ENCODE results near the gene RIGI. TPM values are rescaled to one million over a fixed set of nuclear protein-coding genes. Genes with fewer than 3 reads are reported as not detected.
"Not testable (repeated sequence)": the region's sequence is repeated elsewhere in the genome, so short reads cannot be mapped to it uniquely, and the experiment has no call there.

RIGI gene
- polyA plus RNA-seq, 4 donors: 3.5 to 12.2 (median 4.7) TPM

DNA sequence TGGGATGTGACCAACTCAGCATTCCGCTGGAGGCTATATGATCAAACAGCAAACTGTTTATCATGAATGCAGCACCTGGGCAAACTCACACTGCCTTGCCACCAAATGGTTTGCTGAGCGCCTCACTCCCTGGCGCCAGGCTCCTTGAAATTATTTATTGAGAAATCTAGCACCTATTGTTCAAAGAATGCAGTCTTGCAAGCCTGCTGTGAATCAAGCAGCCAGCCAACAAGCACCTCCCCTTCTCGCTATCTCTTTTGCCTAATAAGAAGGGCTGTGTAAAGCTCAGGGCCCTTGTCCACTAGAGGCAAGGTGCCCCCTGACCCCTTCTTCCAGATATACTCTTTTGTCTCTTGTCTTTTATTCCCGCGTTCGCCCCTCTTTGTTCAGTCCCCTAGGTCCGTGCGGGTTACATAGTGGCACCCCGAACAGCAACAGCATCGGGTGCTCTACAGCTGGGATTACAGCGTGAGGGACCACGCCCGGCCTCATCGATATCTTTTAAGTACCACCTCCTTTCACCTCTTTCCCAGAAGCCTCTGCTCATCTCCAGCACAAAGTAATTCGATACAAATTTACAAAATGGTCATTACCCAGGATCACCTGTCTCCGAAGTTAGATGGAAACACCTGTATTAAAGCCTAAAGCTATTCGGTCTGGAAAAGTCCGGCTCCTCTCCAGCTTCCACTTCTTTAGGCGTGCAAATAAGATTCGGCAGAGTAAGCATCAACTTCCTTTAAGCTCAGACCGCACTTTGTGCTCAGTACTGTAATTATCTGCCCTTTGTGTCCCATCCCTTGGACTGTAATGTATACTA is 896 bp downstream of the RIGI start:
- H3K4me3 ChIP-seq (ENCODE audit: low read depth in 1 of 3, low read length in 3 of 3): peak overlapping the region; percentile 54 to 71 (median 61)
- H3K27ac ChIP-seq (ENCODE audit: low read depth in 1 of 3, low read length in 2 of 3): peak overlapping the region; percentile 64 to 88 (median 83)
- peaks cover 10 to 12% (median 10%) of the 10 kb centered on the region in 3 donors for H3K4me1 ChIP-seq (ENCODE audit: control insufficient read depth in 3 of 3, insufficient read depth in 2 of 3, low read depth in 1 of 3, low read length in 2 of 3)
- 12 to 21% (median 14%) methylated on average over 22 of the region's 22 CpGs for WGBS, 3 donors
- H3K27me3 ChIP-seq (ENCODE audit: control insufficient read depth in 3 of 3, insufficient read depth in 3 of 3, low read length in 3 of 3): no peaks in the 10 kb centered on the region
- FAIRE-seq (no peak), DNase-seq (peak; percentile 66 to 79)
- H3K36me3 ChIP-seq (ENCODE audit: control insufficient read depth in 3 of 3, insufficient read depth in 2 of 3, low read depth in 1 of 3, low read length in 3 of 3): peaks cover 0 to 3% (median 0%) of the 10 kb centered on the region in 3 donors
- no peaks in the 10 kb centered on the region for H3K9me3 ChIP-seq (ENCODE audit: control insufficient read depth in 2 of 2, insufficient read depth in 1 of 2, low read depth in 1 of 2, low read length in 1 of 2)

DNA sequence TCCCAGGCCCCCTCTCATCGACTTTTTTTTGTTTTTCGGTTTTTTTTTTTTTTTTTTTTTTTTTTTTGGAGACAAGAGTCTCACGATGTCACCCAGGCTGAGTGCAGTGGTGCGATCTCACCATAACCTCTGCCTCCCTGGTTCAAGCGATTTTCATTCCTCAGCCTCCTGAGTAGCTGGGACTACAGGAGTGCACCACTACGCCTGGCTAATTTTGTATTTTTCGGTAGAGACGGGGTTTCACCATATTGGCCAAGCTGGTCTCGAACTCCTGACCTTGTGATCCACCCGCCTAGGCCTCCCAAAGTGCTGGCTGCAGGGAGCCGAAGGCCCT is 1.5 kb downstream of the RIGI start:
- 84 to 88% (median 88%) methylated on average over 11 of the region's 11 CpGs for WGBS, 3 donors
- not testable (repeated sequence) for H3K9me3 ChIP-seq (ENCODE audit: control insufficient read depth in 2 of 2, insufficient read depth in 1 of 2, low read depth in 1 of 2, low read length in 1 of 2); H3K27me3 ChIP-seq (ENCODE audit: control insufficient read depth in 3 of 3, insufficient read depth in 3 of 3, low read length in 3 of 3); FAIRE-seq; H3K36me3 ChIP-seq (ENCODE audit: control insufficient read depth in 3 of 3, insufficient read depth in 2 of 3, low read depth in 1 of 3, low read length in 3 of 3); DNase-seq
- Histone ChIP-seq H3K4me1 (ENCODE audit: control insufficient read depth in 3 of 3, insufficient read depth in 2 of 3, low read depth in 1 of 3, low read length in 2 of 3) (peaks cover 10 to 12% (median 10%) of the 10 kb centered on the region in 3 donors), H3K4me3 (ENCODE audit: low read depth in 1 of 3, low read length in 3 of 3) (peak overlapping the region in 2 of 3 donors; percentile 54 to 61), H3K27ac (ENCODE audit: low read depth in 1 of 3, low read length in 2 of 3) (peak overlapping the region in 1 of 3 donors; percentile 88)

DNA sequence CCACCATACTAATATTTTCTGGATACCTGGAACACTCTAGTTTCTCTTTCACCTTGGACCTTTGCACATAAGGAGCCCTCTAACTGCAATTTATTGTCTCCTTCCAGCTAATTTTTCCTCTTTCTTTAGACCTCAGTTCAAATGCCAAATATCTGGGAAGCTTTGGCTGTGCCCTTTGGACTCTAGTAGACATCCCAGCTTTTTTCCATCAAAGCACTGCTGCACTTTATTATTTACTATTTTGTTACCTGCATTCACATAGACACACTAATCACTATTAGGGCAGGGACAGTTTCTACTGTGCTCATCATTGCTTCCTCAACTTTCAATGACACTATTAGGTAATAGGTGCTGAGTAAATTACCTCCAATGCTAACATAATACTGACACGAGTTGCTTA is 2.1 kb downstream of the RIGI start:
- 28 to 64% (median 40%) methylated on average over 1 of the region's 1 CpG for WGBS, 3 donors
- no peak overlapping the region for H3K27ac ChIP-seq (ENCODE audit: low read depth in 1 of 3, low read length in 2 of 3)
- DNase-seq: peak in 1 of 2 donors; percentile 6

DNA sequence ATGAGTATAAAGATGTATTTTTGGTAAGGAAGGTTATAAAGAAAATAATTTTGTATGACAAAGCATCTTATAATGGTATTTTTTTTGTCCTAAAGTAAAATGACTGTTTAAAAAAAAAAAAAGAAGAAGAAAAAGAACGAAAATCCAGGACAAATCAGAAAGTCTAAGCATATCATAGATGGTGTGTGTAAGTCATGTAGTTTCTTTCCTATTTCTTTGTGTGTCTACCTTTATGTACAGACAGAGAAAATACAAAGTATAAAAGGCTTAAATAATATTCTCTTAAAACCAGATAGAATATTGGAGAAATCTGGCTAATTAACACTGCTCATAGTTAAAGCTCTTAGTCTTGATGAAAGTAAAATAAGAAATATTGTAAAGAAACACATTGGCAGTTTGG is 7.7 kb downstream of the RIGI start:
- FAIRE-seq: peak; percentile 57
- Histone ChIP-seq H3K4me3 (ENCODE audit: low read depth in 1 of 3, low read length in 3 of 3) (no peak overlapping the region), H3K36me3 (ENCODE audit: control insufficient read depth in 3 of 3, insufficient read depth in 2 of 3, low read depth in 1 of 3, low read length in 3 of 3) (peaks cover 0 to 3% (median 2%) of the 10 kb centered on the region in 3 donors), H3K27ac (ENCODE audit: low read depth in 1 of 3, low read length in 2 of 3) (no peak overlapping the region), H3K4me1 (ENCODE audit: control insufficient read depth in 3 of 3, insufficient read depth in 2 of 3, low read depth in 1 of 3, low read length in 2 of 3) (peaks cover 0 to 5% (median under 1%) of the 10 kb centered on the region in 3 donors), H3K27me3 (ENCODE audit: control insufficient read depth in 3 of 3, insufficient read depth in 3 of 3, low read length in 3 of 3) (no peaks in the 10 kb centered on the region), H3K9me3 (ENCODE audit: control insufficient read depth in 2 of 2, insufficient read depth in 1 of 2, low read depth in 1 of 2, low read length in 1 of 2) (peaks cover 0 to 4% of the 10 kb centered on the region in 2 donors)
- WGBS, 3 donors: 97 to 100% (median 98%) methylated on average over 1 of the region's 1 CpG
- DNase-seq: no peak

More for the DNA sequence above, 2.1 kb downstream of the RIGI start:
- H3K36me3 ChIP-seq (ENCODE audit: control insufficient read depth in 3 of 3, insufficient read depth in 2 of 3, low read depth in 1 of 3, low read length in 3 of 3): peaks cover 0 to 3% (median 0%) of the 10 kb centered on the region in 3 donors
- H3K4me3 ChIP-seq (ENCODE audit: low read depth in 1 of 3, low read length in 3 of 3): no peak overlapping the region
- no peaks in the 10 kb centered on the region for H3K27me3 ChIP-seq (ENCODE audit: control insufficient read depth in 3 of 3, insufficient read depth in 3 of 3, low read length in 3 of 3)
- H3K4me1 ChIP-seq (ENCODE audit: control insufficient read depth in 3 of 3, insufficient read depth in 2 of 3, low read depth in 1 of 3, low read length in 2 of 3): peaks cover 10 to 12% (median 10%) of the 10 kb centered on the region in 3 donors
- no peak for FAIRE-seq
- peaks cover 0 to under 1% of the 10 kb centered on the region in 2 donors for H3K9me3 ChIP-seq (ENCODE audit: control insufficient read depth in 2 of 2, insufficient read depth in 1 of 2, low read depth in 1 of 2, low read length in 1 of 2)

DNA sequence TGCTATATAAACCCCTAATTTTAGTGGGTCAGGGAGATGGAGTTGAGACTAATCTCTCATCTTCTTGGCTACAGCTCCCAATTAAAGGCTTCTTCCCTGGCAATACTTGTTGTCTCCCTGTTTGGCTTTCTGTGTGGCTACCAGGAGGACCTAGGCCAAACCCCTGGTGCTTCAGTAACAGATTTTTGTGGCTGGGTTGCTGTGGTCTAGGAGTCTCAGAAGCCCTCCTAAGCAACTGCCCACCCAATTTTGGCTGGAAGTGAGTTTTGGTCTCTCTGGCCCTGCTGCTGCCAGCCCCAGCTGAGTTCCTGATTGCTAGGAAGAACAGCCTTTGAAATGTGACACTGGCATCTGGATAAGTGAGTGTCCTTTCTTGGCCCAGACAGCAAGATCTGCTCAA is 9.8 kb downstream of the RIGI start:
- DNase-seq (no peak), FAIRE-seq (no peak)
- peaks cover 0 to 3% (median 0%) of the 10 kb centered on the region in 3 donors for H3K4me1 ChIP-seq (ENCODE audit: control insufficient read depth in 3 of 3, insufficient read depth in 2 of 3, low read depth in 1 of 3, low read length in 2 of 3)
- no peaks in the 10 kb centered on the region for H3K27me3 ChIP-seq (ENCODE audit: control insufficient read depth in 3 of 3, insufficient read depth in 3 of 3, low read length in 3 of 3)
- H3K27ac ChIP-seq (ENCODE audit: low read depth in 1 of 3, low read length in 2 of 3): no peak overlapping the region
- H3K4me3 ChIP-seq (ENCODE audit: low read depth in 1 of 3, low read length in 3 of 3): no peak overlapping the region
- H3K36me3 ChIP-seq (ENCODE audit: control insufficient read depth in 3 of 3, insufficient read depth in 2 of 3, low read depth in 1 of 3, low read length in 3 of 3): peaks cover 0 to 2% (median 0%) of the 10 kb centered on the region in 3 donors
- H3K9me3 ChIP-seq (ENCODE audit: control insufficient read depth in 2 of 2, insufficient read depth in 1 of 2, low read depth in 1 of 2, low read length in 1 of 2): peaks cover 0 to 4% of the 10 kb centered on the region in 2 donors

DNA sequence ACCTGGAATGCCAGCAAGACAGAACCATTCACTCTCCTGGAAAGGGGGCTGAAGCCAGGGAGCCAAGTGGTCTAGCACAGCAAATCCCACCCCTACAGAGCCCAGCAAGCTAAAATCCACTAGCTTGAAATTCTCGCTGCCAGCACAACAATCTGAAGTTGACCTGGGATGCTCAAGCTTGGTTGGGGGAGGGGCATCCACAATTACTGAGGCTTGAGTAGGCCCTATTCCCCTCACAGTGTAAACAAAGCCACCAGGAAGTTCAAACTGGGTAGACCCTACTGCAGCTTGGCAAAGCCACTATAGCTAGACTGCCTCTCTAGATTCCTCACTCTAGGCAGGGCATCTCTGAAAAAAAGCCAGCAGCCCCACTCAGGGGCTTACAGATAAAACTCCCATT is 17.3 kb downstream of the RIGI start:
- Histone ChIP-seq H3K27ac (ENCODE audit: low read depth in 1 of 3, low read length in 2 of 3) (no peak overlapping the region), H3K27me3 (ENCODE audit: control insufficient read depth in 3 of 3, insufficient read depth in 3 of 3, low read length in 3 of 3) (no peaks in the 10 kb centered on the region), H3K36me3 (ENCODE audit: control insufficient read depth in 3 of 3, insufficient read depth in 2 of 3, low read depth in 1 of 3, low read length in 3 of 3) (peaks cover 0 to 7% (median 0%) of the 10 kb centered on the region in 3 donors), H3K4me1 (ENCODE audit: control insufficient read depth in 3 of 3, insufficient read depth in 2 of 3, low read depth in 1 of 3, low read length in 2 of 3) (no peaks in the 10 kb centered on the region), H3K9me3 (ENCODE audit: control insufficient read depth in 2 of 2, insufficient read depth in 1 of 2, low read depth in 1 of 2, low read length in 1 of 2) (no peaks in the 10 kb centered on the region), H3K4me3 (ENCODE audit: low read depth in 1 of 3, low read length in 3 of 3) (no peak overlapping the region)
- no peak for DNase-seq
- WGBS, 3 donors: 96 to 100% (median 98%) methylated on average over 1 of the region's 1 CpG
- no peak for FAIRE-seq

DNA sequence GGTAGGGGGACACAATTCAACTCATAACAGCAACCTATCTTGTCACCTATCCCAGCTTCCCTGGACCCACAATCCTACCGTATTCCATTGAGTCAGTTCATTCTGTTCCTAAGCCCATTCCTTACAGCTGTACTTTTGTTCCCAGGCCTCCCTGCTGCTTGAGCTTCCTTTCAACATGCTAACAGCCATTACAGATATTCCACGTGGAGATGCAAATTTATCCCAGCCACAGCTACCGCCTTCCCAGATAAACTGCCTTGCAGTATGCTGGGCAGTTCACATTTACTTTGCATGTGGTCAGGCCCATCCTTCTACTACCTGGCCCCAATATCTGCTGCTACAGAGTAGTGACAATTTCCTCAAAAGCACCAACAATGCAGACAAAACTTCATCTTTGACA is 23.0 kb downstream of the RIGI start:
- WGBS, 3 donors: 91 to 97% (median 93%) methylated on average over 3 of the region's 3 CpGs
- FAIRE-seq: no peak
- no peaks in the 10 kb centered on the region for H3K9me3 ChIP-seq (ENCODE audit: control insufficient read depth in 2 of 2, insufficient read depth in 1 of 2, low read depth in 1 of 2, low read length in 1 of 2)
- H3K27ac ChIP-seq (ENCODE audit: low read depth in 1 of 3, low read length in 2 of 3): no peak overlapping the region
- H3K36me3 ChIP-seq (ENCODE audit: control insufficient read depth in 3 of 3, insufficient read depth in 2 of 3, low read depth in 1 of 3, low read length in 3 of 3): peaks cover 2 to 14% (median 2%) of the 10 kb centered on the region in 3 donors
- H3K4me3 ChIP-seq (ENCODE audit: low read depth in 1 of 3, low read length in 3 of 3): no peak overlapping the region
- DNase-seq: no peak
- H3K4me1 ChIP-seq (ENCODE audit: control insufficient read depth in 3 of 3, insufficient read depth in 2 of 3, low read depth in 1 of 3, low read length in 2 of 3): no peaks in the 10 kb centered on the region
- H3K27me3 ChIP-seq (ENCODE audit: control insufficient read depth in 3 of 3, insufficient read depth in 3 of 3, low read length in 3 of 3): no peaks in the 10 kb centered on the region

DNA sequence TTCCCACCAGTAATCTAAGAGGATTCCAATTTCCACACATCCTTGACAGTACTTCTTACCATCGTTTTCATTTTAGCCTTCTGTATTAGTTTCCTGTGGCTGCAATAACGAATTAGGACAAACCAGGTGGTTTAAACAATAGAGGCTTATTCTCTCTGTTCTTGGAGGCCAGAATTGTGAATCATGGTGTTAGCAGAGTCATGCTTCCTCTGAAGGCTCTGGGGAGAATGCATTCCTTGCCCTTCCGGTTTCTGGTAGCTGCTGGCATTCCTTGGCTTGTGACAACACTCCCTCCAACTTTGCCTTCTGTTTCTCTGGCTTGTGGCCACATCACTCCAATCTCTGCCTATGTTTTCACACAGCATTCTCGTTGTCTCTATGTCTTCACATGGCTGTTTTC is 23.5 kb downstream of the RIGI start:
- no peak for FAIRE-seq
- no peaks in the 10 kb centered on the region for H3K27me3 ChIP-seq (ENCODE audit: control insufficient read depth in 3 of 3, insufficient read depth in 3 of 3, low read length in 3 of 3)
- DNase-seq: no peak
- 76 to 83% (median 82%) methylated on average over 4 of the region's 4 CpGs for WGBS, 3 donors
- no peak overlapping the region for H3K27ac ChIP-seq (ENCODE audit: low read depth in 1 of 3, low read length in 2 of 3)
- no peaks in the 10 kb centered on the region for H3K9me3 ChIP-seq (ENCODE audit: control insufficient read depth in 2 of 2, insufficient read depth in 1 of 2, low read depth in 1 of 2, low read length in 1 of 2)
- no peaks in the 10 kb centered on the region for H3K4me1 ChIP-seq (ENCODE audit: control insufficient read depth in 3 of 3, insufficient read depth in 2 of 3, low read depth in 1 of 3, low read length in 2 of 3)
- H3K4me3 ChIP-seq (ENCODE audit: low read depth in 1 of 3, low read length in 3 of 3): no peak overlapping the region
- peaks cover 2 to 15% (median 2%) of the 10 kb centered on the region in 3 donors for H3K36me3 ChIP-seq (ENCODE audit: control insufficient read depth in 3 of 3, insufficient read depth in 2 of 3, low read depth in 1 of 3, low read length in 3 of 3)

Data from small intestine (tissue), 7 donors.